ENCODE measurements around the gene HNRNPU. TPM values are rescaled to one million over a fixed set of nuclear protein-coding genes. Genes with fewer than 3 reads are reported as not detected.
A peak's percentile ranks its signal among the peaks of the same experiment; 100 is the strongest.
"Not testable (repeated sequence)": the region's sequence is repeated elsewhere in the genome, so short reads cannot be mapped to it uniquely, and the experiment has no call there.

Gene HNRNPU
- total and polyA plus RNA-seq, 7 donors: 110 to 262 (median 186) TPM

- DNase-seq: peak; percentile 55 to 71
- 1 to 6% (median 3%) methylated on average over 32 of the region's 32 CpGs for WGBS, 3 donors
- ATAC-seq: peak; percentile 12 to 50 (median 29)
Measured at GRCh38 chr1:244833734-244834542, 30.4 kb downstream of the HNRNPU start.

GRCh38 chr1:244833260-244833659 is 31.1 kb downstream of the HNRNPU start:
- Histone ChIP-seq H3K4me1 (peaks cover 18% of the 10 kb centered on the region), H3K4me3 (peak overlapping the region; percentile 89), H3K27ac (peak overlapping the region; percentile 97)
- WGBS, 3 donors: 57 to 63% (median 58%) methylated on average over 8 of the region's 8 CpGs
- intact Hi-C loops (cut with DNase I); H3K36me3 ChIP-seq (ENCODE audit: insufficient read depth in 1 of 2, low read depth in 1 of 2); DNase-seq; ATAC-seq; H3K9me3 ChIP-seq; H3K27me3 ChIP-seq (ENCODE audit: insufficient read depth in 3 of 3, low read length in 2 of 3): not testable (repeated sequence)

More at GRCh38 chr1:244833734-244834542, 30.4 kb downstream of the HNRNPU start:
- H3K27ac ChIP-seq: peak overlapping the region; percentile 97
- no peaks in the 10 kb centered on the region for H3K27me3 ChIP-seq (ENCODE audit: insufficient read depth in 3 of 3, low read length in 2 of 3)
- H3K36me3 ChIP-seq (ENCODE audit: insufficient read depth in 1 of 2, low read depth in 1 of 2): peaks cover 0 to under 1% of the 10 kb centered on the region in 2 donors
- intact Hi-C loops (cut with DNase I): loop anchor here in 1 of 2 donors (2.0 kb wide), 1 partner anchor 29 kb away; no protein-coding TSS in a partner anchor
- peaks cover 25% of the 10 kb centered on the region for H3K4me1 ChIP-seq
- TF ChIP-seq CTCF (IDR thresholded peaks at IDR 0.05): peak; percentile 7
- peak overlapping the region; percentile 89 for H3K4me3 ChIP-seq
- no peaks in the 10 kb centered on the region for H3K9me3 ChIP-seq

- 80 to 86% (median 81%) methylated on average over 3 of the region's 3 CpGs for WGBS, 3 donors
- TF ChIP-seq CTCF (IDR thresholded peaks at IDR 0.05): no peak
- H3K27ac ChIP-seq: no peak overlapping the region
- ATAC-seq (no peak), DNase-seq (no peak)
- no peaks in the 10 kb centered on the region for H3K9me3 ChIP-seq
- H3K36me3 ChIP-seq (ENCODE audit: insufficient read depth in 1 of 2, low read depth in 1 of 2): peaks cover 0 to 6% of the 10 kb centered on the region in 2 donors
- peaks cover 3% of the 10 kb centered on the region for H3K4me1 ChIP-seq
- H3K4me3 ChIP-seq: no peak overlapping the region
- intact Hi-C loops (cut with DNase I): no loop called here
- no peaks in the 10 kb centered on the region for H3K27me3 ChIP-seq (ENCODE audit: insufficient read depth in 3 of 3, low read length in 2 of 3)
Measured at GRCh38 chr1:244830639-244831038, 33.7 kb downstream of the HNRNPU start.

GRCh38 chr1:244826712-244827111 is 37.6 kb downstream of the HNRNPU start:
- peaks cover 0 to 6% of the 10 kb centered on the region in 2 donors for H3K36me3 ChIP-seq (ENCODE audit: insufficient read depth in 1 of 2, low read depth in 1 of 2)
- DNase-seq: no peak
- no peaks in the 10 kb centered on the region for H3K9me3 ChIP-seq
- intact Hi-C loops (cut with DNase I): no loop called here
- no peak overlapping the region for H3K4me3 ChIP-seq
- H3K27ac ChIP-seq: no peak overlapping the region
- H3K4me1 ChIP-seq: no peaks in the 10 kb centered on the region
- WGBS, 3 donors: 55 to 73% (median 62%) methylated on average over 4 of the region's 4 CpGs
- H3K27me3 ChIP-seq (ENCODE audit: insufficient read depth in 3 of 3, low read length in 2 of 3): no peaks in the 10 kb centered on the region
- TF ChIP-seq CTCF (IDR thresholded peaks at IDR 0.05): no peak
- no peak for ATAC-seq

GRCh38 chr1:244822878-244823277 is 41.5 kb downstream of the HNRNPU start:
- H3K4me1 ChIP-seq: no peaks in the 10 kb centered on the region
- 92% methylated on average over 11 of the region's 11 CpGs for WGBS, 3 donors
- no peak overlapping the region for H3K27ac ChIP-seq
- peaks cover 0 to 3% of the 10 kb centered on the region in 2 donors for H3K36me3 ChIP-seq (ENCODE audit: insufficient read depth in 1 of 2, low read depth in 1 of 2)
- TF ChIP-seq CTCF (IDR thresholded peaks at IDR 0.05): no peak
- H3K9me3 ChIP-seq: no peaks in the 10 kb centered on the region
- ATAC-seq (no peak), DNase-seq (no peak)
- intact Hi-C loops (cut with DNase I): no loop called here
- H3K27me3 ChIP-seq (ENCODE audit: insufficient read depth in 3 of 3, low read length in 2 of 3): no peaks in the 10 kb centered on the region
- H3K4me3 ChIP-seq: no peak overlapping the region
